Hematopoietic multipotent progenitor cell treated with erythropoietin and hydrocortisone succinate and interleukin-3 and kit ligand, for 15 days (in vitro differentiated cells): ENCODE results near the gene RENBP.

Source experiments
- DNase-seq: peaks from one replicate; pipeline ENCODE4 v3.0.0-alpha.2; 2015; ENCODE audit warnings: low spot score

The RENBP gene

GRCh38 chrX:153887385-153887784 is 57.1 kb downstream of the RENBP start:
- no peak for DNase-seq

DNA sequence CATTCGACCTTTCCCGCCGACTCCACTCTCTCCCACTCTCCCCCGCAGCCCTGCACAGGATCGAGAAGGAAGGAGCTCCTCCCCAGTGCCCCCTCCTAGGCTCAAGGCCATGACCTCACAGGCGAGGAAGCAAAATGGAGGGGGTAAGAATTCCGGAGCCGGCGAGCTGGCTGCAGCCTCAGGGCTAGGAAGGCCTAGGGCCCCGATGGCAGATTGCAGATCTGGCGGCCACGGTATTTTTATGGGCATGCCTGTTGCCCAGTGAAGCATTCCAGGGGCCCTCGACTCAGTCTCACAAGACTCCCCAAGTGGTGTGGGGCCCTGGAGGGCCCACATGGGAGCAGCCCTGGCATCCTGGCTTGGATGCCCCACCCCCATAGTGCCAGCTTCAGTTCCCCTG is 57.5 kb downstream of the RENBP start:
- DNase-seq = no peak

- DNase-seq = no peak
These were observed 58.2 kb downstream of the RENBP start, which contains the start of gene L1CAM for GRCh38 chrX:153885968-153886903. Gene L1CAM (minus strand): TSS chrX:153886173. CDS start chrX:153875836, 10,337 bp downstream.
